ENCODE data around the gene KIF25.

Gene KIF25

GRCh38 chr6:167952512-167952859, 45.0 kb upstream of the KIF25 start:
- H4K8ac ChIP-seq (ENCODE audit: low read depth, low read length): no peak overlapping the region
- H3K56ac ChIP-seq (ENCODE audit: low read length): no peak overlapping the region
- H3K27me3 ChIP-seq (ENCODE audit: insufficient read depth, low read length, poor library complexity): no peaks in the 10 kb centered on the region
- no peak overlapping the region for H3K4me3 ChIP-seq (ENCODE audit: low read length)
- H2BK120ac ChIP-seq (ENCODE audit: low read depth, low read length): no peak overlapping the region
- H3K4ac ChIP-seq (ENCODE audit: low read depth, low read length): no peak overlapping the region
- H3K27ac ChIP-seq (ENCODE audit: low read depth, low read length): no peak overlapping the region
- no peak overlapping the region for H3K9ac ChIP-seq (ENCODE audit: low read length)
- no peak for DNase-seq
- no peak overlapping the region for H3K4me2 ChIP-seq (ENCODE audit: low read length)
- peaks cover 7% of the 10 kb centered on the region for H3K79me1 ChIP-seq (ENCODE audit: low read length)
- H3K79me2 ChIP-seq (ENCODE audit: control insufficient read depth, insufficient read depth, low read length): peaks cover 1% of the 10 kb centered on the region
- H2BK5ac ChIP-seq (ENCODE audit: low read length): no peak overlapping the region
- no peak overlapping the region for H3K23ac ChIP-seq (ENCODE audit: low read length)
- no peak overlapping the region for H4K5ac ChIP-seq (ENCODE audit: low read length)
- H2AK5ac ChIP-seq (ENCODE audit: low read length): no peak overlapping the region
- no peak overlapping the region for H2BK15ac ChIP-seq (replicated peaks; ENCODE audit: low read depth)
- no peak overlapping the region for H3K18ac ChIP-seq (ENCODE audit: low read length)
- peaks cover 9% of the 10 kb centered on the region for H3K36me3 ChIP-seq (ENCODE audit: control insufficient read depth, insufficient read depth, low read length)
- no CpG with 5 or more reads among the region's 1 CpG for WGBS (ENCODE audit: extremely low coverage, insufficient coverage, low lambda C conversion rate)
- no peaks in the 10 kb centered on the region for H3K4me1 ChIP-seq (ENCODE audit: control insufficient read depth, low read depth, low read length)

GRCh38 chr6:167953551-167953950, 43.9 kb upstream of the KIF25 start:
- peaks cover 9% of the 10 kb centered on the region for H3K36me3 ChIP-seq (ENCODE audit: control insufficient read depth, insufficient read depth, low read length)

GRCh38 chr6:167954151-167954550, 43.3 kb upstream of the KIF25 start:
- Histone ChIP-seq H4K5ac (ENCODE audit: low read length) (no peak overlapping the region), H3K27ac (ENCODE audit: low read depth, low read length) (no peak overlapping the region), H3K4me2 (ENCODE audit: low read length) (no peak overlapping the region), H2AK5ac (ENCODE audit: low read length) (no peak overlapping the region), H3K79me1 (ENCODE audit: low read length) (peaks cover 10% of the 10 kb centered on the region), H3K4ac (ENCODE audit: low read depth, low read length) (no peak overlapping the region), H3K23ac (ENCODE audit: low read length) (no peak overlapping the region), H3K36me3 (ENCODE audit: control insufficient read depth, insufficient read depth, low read length) (peaks cover 5% of the 10 kb centered on the region), H3K79me2 (ENCODE audit: control insufficient read depth, insufficient read depth, low read length) (peaks cover 1% of the 10 kb centered on the region), H3K27me3 (ENCODE audit: insufficient read depth, low read length, poor library complexity) (no peaks in the 10 kb centered on the region), H2BK15ac (replicated peaks; ENCODE audit: low read depth) (no peak overlapping the region), H3K9ac (ENCODE audit: low read length) (no peak overlapping the region), H2BK5ac (ENCODE audit: low read length) (no peak overlapping the region), H3K4me3 (ENCODE audit: low read length) (no peak overlapping the region), H3K56ac (ENCODE audit: low read length) (no peak overlapping the region), H4K8ac (ENCODE audit: low read depth, low read length) (no peak overlapping the region), H3K4me1 (ENCODE audit: control insufficient read depth, low read depth, low read length) (no peaks in the 10 kb centered on the region), H2BK120ac (ENCODE audit: low read depth, low read length) (no peak overlapping the region), H3K18ac (ENCODE audit: low read length) (no peak overlapping the region)
- no peak for DNase-seq
- WGBS (ENCODE audit: extremely low coverage, insufficient coverage, low lambda C conversion rate): no CpG with 5 or more reads among the region's 3 CpGs

More at GRCh38 chr6:167953551-167953950, 43.9 kb upstream of the KIF25 start:
- no peak overlapping the region for H3K4me2 ChIP-seq (ENCODE audit: low read length)
- no peak overlapping the region for H2BK120ac ChIP-seq (ENCODE audit: low read depth, low read length)
- no peaks in the 10 kb centered on the region for H3K27me3 ChIP-seq (ENCODE audit: insufficient read depth, low read length, poor library complexity)
- H3K79me1 ChIP-seq (ENCODE audit: low read length): peaks cover 10% of the 10 kb centered on the region
- no peaks in the 10 kb centered on the region for H3K4me1 ChIP-seq (ENCODE audit: control insufficient read depth, low read depth, low read length)
- no CpG with 5 or more reads among the region's 5 CpGs for WGBS (ENCODE audit: extremely low coverage, insufficient coverage, low lambda C conversion rate)
- no peak overlapping the region for H4K8ac ChIP-seq (ENCODE audit: low read depth, low read length)
- no peak overlapping the region for H4K5ac ChIP-seq (ENCODE audit: low read length)
- no peak overlapping the region for H2AK5ac ChIP-seq (ENCODE audit: low read length)
- no peak overlapping the region for H3K4ac ChIP-seq (ENCODE audit: low read depth, low read length)
- H2BK15ac ChIP-seq (replicated peaks; ENCODE audit: low read depth): no peak overlapping the region
- no peak overlapping the region for H3K4me3 ChIP-seq (ENCODE audit: low read length)
- peaks cover 1% of the 10 kb centered on the region for H3K79me2 ChIP-seq (ENCODE audit: control insufficient read depth, insufficient read depth, low read length)
- H2BK5ac ChIP-seq (ENCODE audit: low read length): no peak overlapping the region
- H3K23ac ChIP-seq (ENCODE audit: low read length): no peak overlapping the region
- no peak overlapping the region for H3K9ac ChIP-seq (ENCODE audit: low read length)
- DNase-seq: no peak
- H3K56ac ChIP-seq (ENCODE audit: low read length): no peak overlapping the region
- H3K18ac ChIP-seq (ENCODE audit: low read length): no peak overlapping the region
- no peak overlapping the region for H3K27ac ChIP-seq (ENCODE audit: low read depth, low read length)

GRCh38 chr6:167956491-167956890, 41.0 kb upstream of the KIF25 start:
- no peak overlapping the region for H3K4me2 ChIP-seq (ENCODE audit: low read length)
- no peak overlapping the region for H4K5ac ChIP-seq (ENCODE audit: low read length)
- no CpG with 5 or more reads among the region's 6 CpGs for WGBS (ENCODE audit: extremely low coverage, insufficient coverage, low lambda C conversion rate)
- no peaks in the 10 kb centered on the region for H3K4me1 ChIP-seq (ENCODE audit: control insufficient read depth, low read depth, low read length)
- H4K8ac ChIP-seq (ENCODE audit: low read depth, low read length): no peak overlapping the region
- H2BK120ac ChIP-seq (ENCODE audit: low read depth, low read length): no peak overlapping the region
- H3K27ac ChIP-seq (ENCODE audit: low read depth, low read length): no peak overlapping the region
- H3K36me3 ChIP-seq (ENCODE audit: control insufficient read depth, insufficient read depth, low read length): peaks cover 3% of the 10 kb centered on the region
- H3K56ac ChIP-seq (ENCODE audit: low read length): no peak overlapping the region
- DNase-seq: no peak
- no peak overlapping the region for H3K9ac ChIP-seq (ENCODE audit: low read length)
- H2BK5ac ChIP-seq (ENCODE audit: low read length): no peak overlapping the region
- peaks cover 12% of the 10 kb centered on the region for H3K79me1 ChIP-seq (ENCODE audit: low read length)
- no peak overlapping the region for H3K18ac ChIP-seq (ENCODE audit: low read length)
- H3K23ac ChIP-seq (ENCODE audit: low read length): no peak overlapping the region
- H2AK5ac ChIP-seq (ENCODE audit: low read length): no peak overlapping the region
- H3K4ac ChIP-seq (ENCODE audit: low read depth, low read length): no peak overlapping the region
- no peaks in the 10 kb centered on the region for H3K27me3 ChIP-seq (ENCODE audit: insufficient read depth, low read length, poor library complexity)
- H3K4me3 ChIP-seq (ENCODE audit: low read length): no peak overlapping the region
- H2BK15ac ChIP-seq (replicated peaks; ENCODE audit: low read depth): no peak overlapping the region
- H3K79me2 ChIP-seq (ENCODE audit: control insufficient read depth, insufficient read depth, low read length): peaks cover 1% of the 10 kb centered on the region

- H3K27me3 ChIP-seq (ENCODE audit: insufficient read depth, low read length, poor library complexity): no peaks in the 10 kb centered on the region
- H2BK5ac ChIP-seq (ENCODE audit: low read length): no peak overlapping the region
- H3K23ac ChIP-seq (ENCODE audit: low read length): no peak overlapping the region
- no peak overlapping the region for H3K4me3 ChIP-seq (ENCODE audit: low read length)
- H3K27ac ChIP-seq (ENCODE audit: low read depth, low read length): no peak overlapping the region
- WGBS (ENCODE audit: extremely low coverage, insufficient coverage, low lambda C conversion rate): no CpG with 5 or more reads among the region's 8 CpGs
- H3K4me1 ChIP-seq (ENCODE audit: control insufficient read depth, low read depth, low read length): no peaks in the 10 kb centered on the region
- H4K8ac ChIP-seq (ENCODE audit: low read depth, low read length): no peak overlapping the region
- DNase-seq: no peak
- H3K36me3 ChIP-seq (ENCODE audit: control insufficient read depth, insufficient read depth, low read length): peaks cover 1% of the 10 kb centered on the region
- no peak overlapping the region for H3K56ac ChIP-seq (ENCODE audit: low read length)
- H2BK15ac ChIP-seq (replicated peaks; ENCODE audit: low read depth): no peak overlapping the region
- H2AK5ac ChIP-seq (ENCODE audit: low read length): no peak overlapping the region
- H3K79me1 ChIP-seq (ENCODE audit: low read length): peaks cover 12% of the 10 kb centered on the region
- H3K9ac ChIP-seq (ENCODE audit: low read length): no peak overlapping the region
- H2BK120ac ChIP-seq (ENCODE audit: low read depth, low read length): no peak overlapping the region
- H3K79me2 ChIP-seq (ENCODE audit: control insufficient read depth, insufficient read depth, low read length): no peaks in the 10 kb centered on the region
- H3K4me2 ChIP-seq (ENCODE audit: low read length): no peak overlapping the region
- H3K4ac ChIP-seq (ENCODE audit: low read depth, low read length): no peak overlapping the region
- H4K5ac ChIP-seq (ENCODE audit: low read length): no peak overlapping the region
- no peak overlapping the region for H3K18ac ChIP-seq (ENCODE audit: low read length)
These were observed 40.4 kb upstream of the KIF25 start for GRCh38 chr6:167956983-167957492.

GRCh38 chr6:167957626-167958025, 39.8 kb upstream of the KIF25 start:
- no peaks in the 10 kb centered on the region for H3K27me3 ChIP-seq (ENCODE audit: insufficient read depth, low read length, poor library complexity)
- no peak overlapping the region for H2AK5ac ChIP-seq (ENCODE audit: low read length)
- H3K4ac ChIP-seq (ENCODE audit: low read depth, low read length): no peak overlapping the region
- H3K9ac ChIP-seq (ENCODE audit: low read length): no peak overlapping the region
- H3K4me2 ChIP-seq (ENCODE audit: low read length): no peak overlapping the region
- H3K36me3 ChIP-seq (ENCODE audit: control insufficient read depth, insufficient read depth, low read length): peaks cover 3% of the 10 kb centered on the region
- no peak overlapping the region for H4K8ac ChIP-seq (ENCODE audit: low read depth, low read length)
- H3K18ac ChIP-seq (ENCODE audit: low read length): no peak overlapping the region
- H3K27ac ChIP-seq (ENCODE audit: low read depth, low read length): no peak overlapping the region
- no peak overlapping the region for H3K4me3 ChIP-seq (ENCODE audit: low read length)
- H3K79me2 ChIP-seq (ENCODE audit: control insufficient read depth, insufficient read depth, low read length): no peaks in the 10 kb centered on the region
- H2BK120ac ChIP-seq (ENCODE audit: low read depth, low read length): no peak overlapping the region
- no peak overlapping the region for H4K5ac ChIP-seq (ENCODE audit: low read length)
- H2BK15ac ChIP-seq (replicated peaks; ENCODE audit: low read depth): no peak overlapping the region
- peak; percentile 28 for DNase-seq
- no peaks in the 10 kb centered on the region for H3K4me1 ChIP-seq (ENCODE audit: control insufficient read depth, low read depth, low read length)
- H2BK5ac ChIP-seq (ENCODE audit: low read length): no peak overlapping the region
- H3K79me1 ChIP-seq (ENCODE audit: low read length): peaks cover 12% of the 10 kb centered on the region
- no CpG with 5 or more reads among the region's 6 CpGs for WGBS (ENCODE audit: extremely low coverage, insufficient coverage, low lambda C conversion rate)
- H3K23ac ChIP-seq (ENCODE audit: low read length): no peak overlapping the region
- no peak overlapping the region for H3K56ac ChIP-seq (ENCODE audit: low read length)

All from mesendoderm (in vitro differentiated cells).